Neural cell (in vitro differentiated cells): ENCODE data around the gene ESPL1.

Experiments used
- CTCF ChIP-seq: fragments of 450-650 bp; IDR thresholded peaks from 2 replicates; pipeline ENCODE4 v1.5.1; 2014; ENCODE audit warnings: antibody characterized with exemption, mild to moderate bottlenecking, moderate library complexity; ENCODE audit not compliant: poor library complexity, severe bottlenecking
- EP300 ChIP-seq: fragments of 450-650 bp; conservative IDR thresholded peaks from 2 replicates; pipeline ENCODE4 v1.6.1; 2014; ENCODE audit warnings: antibody characterized with exemption, mild to moderate bottlenecking, moderate library complexity; ENCODE audit not compliant: poor library complexity, severe bottlenecking
- MXI1 ChIP-seq: fragments of 450-650 bp; conservative IDR thresholded peaks from 2 replicates; pipeline ENCODE4 v1.6.1; 2014; ENCODE audit warnings: antibody characterized with exemption, mild to moderate bottlenecking; ENCODE audit not compliant: poor library complexity, severe bottlenecking
- POLR2AphosphoS5 ChIP-seq: IDR thresholded peaks from 2 replicates; pipeline ENCODE4 v1.6.1; 2012
- REST ChIP-seq: IDR thresholded peaks from 2 replicates; pipeline ENCODE4 v1.6.1; 2012; ENCODE audit warnings: borderline replicate concordance
- SMC3 ChIP-seq: fragments of 450-650 bp; conservative IDR thresholded peaks from 2 replicates; pipeline ENCODE4 v1.6.1; 2014; ENCODE audit warnings: antibody characterized with exemption, mild to moderate bottlenecking, moderate library complexity; ENCODE audit not compliant: poor library complexity

- TF ChIP-seq CTCF (no peak), MXI1 (no peak), POLR2AphosphoS5 (no peak), EP300 (no peak), SMC3 (no peak), REST (no peak)
Measured at GRCh38 chr12:53279283-53279869, 11.3 kb downstream of the ESPL1 start.
